Ammon's horn (tissue), 1 donor: ENCODE measurements around the gene SNX27.
A peak's percentile ranks its signal among the peaks of the same experiment; 100 is the strongest.
"Not testable (repeated sequence)": the region's sequence is repeated elsewhere in the genome, so short reads cannot be mapped to it uniquely, and the experiment has no call there.

Experiments used
- DNase-seq: peaks from one replicate; pipeline ENCODE4 v3.0.0-alpha.2; 2016; ENCODE audit warnings: low spot score

Gene SNX27

DNA sequence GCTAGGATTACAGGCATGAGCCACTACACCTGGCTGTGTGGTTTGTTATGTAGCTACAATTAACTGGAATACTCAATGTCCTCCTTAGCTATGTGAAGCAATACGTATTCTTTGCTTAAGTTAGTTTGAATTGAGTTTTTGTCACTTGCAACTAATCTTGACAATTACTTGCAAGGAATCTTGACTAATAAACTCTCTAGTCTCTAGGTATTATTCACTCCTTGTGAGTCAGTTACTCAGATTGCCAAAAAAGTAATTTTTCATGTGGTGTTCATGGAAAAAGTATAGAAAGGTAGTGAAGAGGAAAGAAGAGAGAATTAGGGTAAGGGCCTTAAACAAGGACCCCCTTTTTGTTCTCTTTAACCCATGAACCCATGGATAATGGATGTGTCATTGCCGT lies 7.6 kb upstream of the SNX27 start:
- no peak for DNase-seq

- no peak for DNase-seq
These were observed 5.5 kb upstream of the SNX27 start for GRCh38 chr1:151606384-151606783.

DNA sequence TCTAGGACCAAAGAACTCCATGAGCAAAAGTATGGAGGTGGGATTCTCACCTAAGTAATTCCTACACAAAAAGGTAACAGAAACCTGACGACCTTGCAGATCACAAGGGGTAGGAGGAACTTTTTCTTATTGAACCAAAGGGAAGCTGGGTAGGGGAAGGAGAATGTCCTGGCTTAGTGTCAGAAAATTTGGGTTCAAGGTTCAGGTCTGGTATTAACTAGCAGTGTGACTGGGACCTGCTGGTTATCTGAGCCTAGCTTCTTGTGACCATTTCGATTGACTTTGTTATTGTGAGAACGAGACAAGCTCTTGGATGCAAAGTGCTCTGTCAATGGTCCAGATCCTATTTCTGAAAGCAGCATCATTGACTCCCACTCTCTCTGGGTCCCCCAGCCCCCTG lies 5.0 kb upstream of the SNX27 start:
- DNase-seq = no peak

GRCh38 chr1:151610142-151610541 lies 1.7 kb upstream of the SNX27 start:
- DNase-seq = no peak

GRCh38 chr1:151611288-151611790 lies 511 bp upstream of the SNX27 start:
- DNase-seq = peak; percentile 59

- peak; percentile 68 for DNase-seq
These were observed 841 bp downstream of the SNX27 start for GRCh38 chr1:151612501-151613281.

DNA sequence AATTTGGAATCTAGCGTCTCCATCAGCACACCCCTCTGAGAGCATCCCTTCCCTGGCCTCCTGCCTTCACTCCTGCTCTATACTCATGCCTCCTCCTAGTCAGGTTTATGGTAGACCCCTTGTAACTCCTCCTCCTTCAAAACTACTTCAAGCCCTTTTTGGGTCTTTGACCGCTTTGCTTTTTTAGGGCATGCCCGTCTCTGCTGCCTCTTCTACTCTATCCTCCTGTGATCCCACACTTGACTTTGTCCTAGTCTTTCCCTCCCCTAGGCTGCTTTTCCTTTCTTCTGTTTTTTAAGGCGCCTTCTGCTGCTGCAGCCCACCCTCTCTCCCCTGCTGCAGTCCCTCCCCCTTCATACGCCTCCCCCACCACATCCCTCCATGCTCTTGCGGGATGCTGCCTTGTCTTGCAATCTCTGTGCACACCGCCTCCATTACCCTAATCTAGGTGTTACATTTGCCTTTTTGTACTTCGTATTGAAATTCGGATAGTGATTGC lies 1.5 kb downstream of the SNX27 start:
- no peak for DNase-seq

GRCh38 chr1:151615711-151616504 lies 4.1 kb downstream of the SNX27 start:
- DNase-seq = no peak

DNA sequence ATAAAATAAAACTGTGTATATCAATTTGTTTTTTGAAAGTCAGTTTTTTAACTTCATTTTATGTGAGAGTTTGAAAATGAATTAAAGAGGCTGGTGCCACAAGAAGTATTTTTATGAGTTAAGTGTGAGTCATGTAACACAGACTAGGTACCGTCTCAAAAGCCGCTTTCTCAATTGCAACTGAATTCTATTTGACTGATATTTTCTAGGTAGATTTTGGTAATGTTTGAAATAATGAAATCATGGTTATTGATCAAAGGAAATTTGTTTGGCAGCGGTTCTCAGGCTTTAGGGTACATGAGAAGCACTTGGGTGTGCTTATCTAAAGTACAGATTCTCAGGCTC lies 4.6 kb downstream of the SNX27 start:
- no peak for DNase-seq

DNA sequence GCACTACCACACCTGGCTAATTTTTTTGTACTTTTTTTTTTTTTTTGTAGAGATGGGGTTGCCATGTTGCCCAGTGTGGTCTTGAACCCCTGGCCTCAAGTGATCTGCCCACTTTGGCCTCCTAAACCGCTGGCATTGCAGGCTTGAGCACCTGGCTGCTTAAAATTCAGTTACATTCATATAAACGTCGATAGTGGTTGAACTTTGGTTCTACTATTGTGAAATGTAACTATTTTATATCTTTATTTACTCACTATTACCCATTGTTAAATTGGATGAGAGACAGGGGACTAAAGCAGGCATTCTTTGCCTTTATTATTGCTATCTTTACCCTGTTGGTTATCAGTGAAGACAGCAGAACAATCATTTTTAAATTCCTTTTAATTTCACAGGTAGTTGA lies 6.2 kb downstream of the SNX27 start:
- DNase-seq = no peak

DNA sequence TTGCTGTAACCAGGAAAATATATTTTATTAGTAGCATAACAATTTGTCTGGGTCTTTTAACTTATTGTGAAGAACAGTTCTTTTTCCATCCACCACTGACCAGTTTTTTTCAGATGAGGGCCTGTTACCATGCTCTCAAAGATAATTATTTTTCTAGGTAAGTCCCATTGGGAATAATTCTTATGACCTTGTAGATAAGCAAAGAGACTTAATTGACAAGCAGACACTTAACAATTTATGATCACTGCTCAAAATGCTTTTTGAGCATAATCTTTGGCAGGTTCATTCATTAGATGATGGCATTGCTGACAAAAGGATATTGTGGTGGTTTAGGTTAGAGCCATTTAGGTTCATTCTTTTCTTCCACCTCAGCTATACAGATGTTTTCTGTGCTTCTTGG lies 6.6 kb downstream of the SNX27 start:
- no peak for DNase-seq

- DNase-seq = not testable (repeated sequence)
These were observed 7.1 kb downstream of the SNX27 start for GRCh38 chr1:151618996-151619395.

- no peak for DNase-seq
These were observed 7.7 kb downstream of the SNX27 start for GRCh38 chr1:151619489-151620093.

GRCh38 chr1:151620286-151620685 lies 8.4 kb downstream of the SNX27 start:
- DNase-seq = peak; percentile 33

- DNase-seq = peak; percentile 59
These were observed 9.5 kb downstream of the SNX27 start for GRCh38 chr1:151621351-151621750.

- DNase-seq = no peak
These were observed 12.9 kb downstream of the SNX27 start for GRCh38 chr1:151624783-151625182.

GRCh38 chr1:151626740-151627334 lies 15.0 kb downstream of the SNX27 start:
- DNase-seq = no peak

- no peak for DNase-seq
These were observed 17.4 kb downstream of the SNX27 start for GRCh38 chr1:151629278-151629677.

DNA sequence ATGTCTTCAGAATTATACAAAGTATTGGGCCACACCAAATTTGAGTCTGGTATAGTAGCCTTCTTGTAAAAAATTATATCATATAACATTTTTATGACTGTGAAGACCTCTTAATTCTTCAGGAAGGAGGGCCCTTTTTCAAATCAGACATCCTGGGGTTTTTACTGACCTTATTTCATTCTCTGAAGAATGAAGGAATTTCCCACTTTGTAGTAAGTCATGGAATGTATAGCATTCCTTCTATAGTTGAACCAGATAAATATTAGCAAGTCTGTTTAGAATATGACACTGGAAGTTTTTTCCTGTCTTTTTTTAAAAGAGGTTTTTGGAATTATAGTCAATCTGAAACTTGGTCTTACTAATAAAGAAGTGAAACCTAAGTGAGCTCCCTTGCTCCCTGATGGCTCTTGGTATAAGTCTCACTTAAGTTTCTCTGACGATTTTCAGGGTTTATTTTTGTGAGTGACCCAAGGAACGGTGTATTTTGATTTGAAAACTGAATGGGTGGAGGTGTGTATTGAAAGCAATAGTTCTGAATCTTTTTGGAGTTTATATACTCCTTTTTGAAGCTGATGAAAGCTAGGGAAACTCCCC lies 23.7 kb downstream of the SNX27 start:
- no peak for DNase-seq

GRCh38 chr1:151638074-151638775 lies 26.4 kb downstream of the SNX27 start:
- DNase-seq = no peak

- DNase-seq = no peak
These were observed 27.0 kb downstream of the SNX27 start for GRCh38 chr1:151638812-151639211.
